A172 (cell line): ENCODE measurements around the gene TRIM39. TPM values are rescaled to one million over a fixed set of nuclear protein-coding genes. Genes with fewer than 3 reads are reported as not detected.

Experiments
- DNase-seq: peaks from one replicate; pipeline ENCODE4 v3.0.0-alpha.2; 2015; ENCODE audit warnings: low spot score
- total RNA-seq: library from RNA; depleted of rRNA; stranded (reverse); fragments of >200 nt; shearing (Covaris generic); gene quantifications from 2 replicates; pipeline ENCODE4 v1.2.3, GENCODE V29; 2014

Gene TRIM39
- total RNA-seq, 1 experiment from 2014 or later, result 24.0 TPM

DNA sequence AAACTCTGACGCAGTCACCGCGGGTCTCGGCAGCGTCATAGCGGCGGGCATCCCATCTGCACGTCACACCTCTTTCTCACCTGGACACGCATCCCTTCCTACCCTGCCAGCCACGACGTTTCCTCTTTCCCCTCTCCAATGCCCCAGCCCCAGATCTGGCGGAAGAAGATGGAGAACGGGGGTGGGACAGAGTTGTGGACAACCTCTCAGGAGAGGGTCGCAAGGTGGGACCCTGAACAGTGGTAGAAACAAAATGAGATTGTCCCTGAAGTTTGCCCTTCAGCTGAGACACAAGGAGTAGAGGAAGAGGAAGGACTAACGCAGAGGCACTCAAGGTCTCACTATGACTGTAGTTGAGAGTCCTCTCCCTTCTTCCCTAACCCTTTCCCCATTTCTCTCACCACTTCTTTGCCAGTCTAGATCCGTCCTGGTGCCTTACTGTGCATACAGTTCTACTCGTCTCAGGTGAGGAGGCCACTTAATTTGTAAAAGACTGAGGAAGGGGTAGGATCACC is 562 bp downstream of the TRIM39 start:
- peak; percentile 50 for DNase-seq

GRCh38 chr6:30328397-30328796 is 1.7 kb downstream of the TRIM39 start:
- DNase-seq, result no peak

GRCh38 chr6:30329331-30329730 is 2.6 kb downstream of the TRIM39 start:
- no peak for DNase-seq

DNA sequence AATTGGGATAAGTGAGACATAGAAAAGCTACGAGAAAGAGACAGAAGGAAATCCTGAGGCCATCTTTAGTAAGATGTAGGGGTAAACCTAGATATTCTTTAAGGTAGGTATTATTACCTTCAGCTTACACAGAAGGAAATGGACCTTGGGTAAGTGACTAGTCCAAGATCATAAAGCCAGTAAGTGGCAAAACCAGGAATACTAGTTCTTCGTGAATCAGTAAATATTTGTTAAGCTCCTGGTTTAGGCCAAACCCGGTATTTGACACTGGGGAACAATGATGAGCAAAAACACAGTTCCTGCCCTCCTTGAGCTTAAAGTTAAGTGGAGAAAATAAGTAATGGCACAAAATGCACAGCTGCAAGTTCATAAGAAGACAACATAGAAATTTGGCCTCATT is 5.3 kb downstream of the TRIM39 start:
- DNase-seq, result no peak

- DNase-seq, result peak; percentile 14
Observed at GRCh38 chr6:30334075-30334783, 7.5 kb downstream of the TRIM39 start.

GRCh38 chr6:30340589-30341054 is 13.9 kb downstream of the TRIM39 start:
- DNase-seq, result no peak

DNA sequence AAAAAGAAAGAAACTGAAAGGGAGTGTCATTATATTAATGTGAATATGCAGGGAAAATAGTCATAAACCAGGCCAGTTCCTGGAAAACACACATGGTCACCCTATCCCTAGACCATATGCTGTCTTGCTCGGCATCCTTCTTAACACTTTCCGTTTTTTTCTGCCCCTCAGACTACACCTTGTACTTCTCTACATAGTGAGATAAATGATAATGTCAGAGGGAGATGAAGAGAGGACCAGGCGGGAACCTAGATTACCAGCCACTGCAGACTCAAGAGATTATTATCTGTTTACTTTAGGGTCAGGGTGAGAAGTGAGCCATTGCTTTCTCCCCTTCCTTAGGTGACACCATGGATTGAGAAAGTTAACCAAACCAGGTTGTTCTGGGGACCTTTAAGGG is 14.5 kb downstream of the TRIM39 start:
- DNase-seq, result no peak

DNA sequence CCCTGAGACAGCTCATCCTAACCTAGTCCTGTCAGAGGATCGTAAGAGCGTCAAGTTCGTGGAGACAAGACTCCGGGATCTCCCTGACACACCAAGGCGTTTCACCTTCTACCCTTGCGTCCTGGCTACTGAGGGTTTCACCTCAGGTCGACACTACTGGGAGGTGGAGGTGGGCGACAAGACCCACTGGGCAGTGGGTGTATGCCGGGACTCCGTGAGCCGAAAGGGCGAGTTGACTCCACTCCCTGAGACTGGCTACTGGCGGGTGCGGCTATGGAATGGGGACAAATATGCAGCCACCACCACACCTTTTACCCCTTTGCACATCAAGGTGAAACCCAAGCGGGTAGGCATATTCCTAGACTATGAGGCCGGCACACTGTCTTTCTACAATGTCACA is 15.0 kb downstream of the TRIM39 start:
- no peak for DNase-seq

- no peak for DNase-seq
Observed at GRCh38 chr6:30344191-30344867, 17.6 kb downstream of the TRIM39 start.

DNA sequence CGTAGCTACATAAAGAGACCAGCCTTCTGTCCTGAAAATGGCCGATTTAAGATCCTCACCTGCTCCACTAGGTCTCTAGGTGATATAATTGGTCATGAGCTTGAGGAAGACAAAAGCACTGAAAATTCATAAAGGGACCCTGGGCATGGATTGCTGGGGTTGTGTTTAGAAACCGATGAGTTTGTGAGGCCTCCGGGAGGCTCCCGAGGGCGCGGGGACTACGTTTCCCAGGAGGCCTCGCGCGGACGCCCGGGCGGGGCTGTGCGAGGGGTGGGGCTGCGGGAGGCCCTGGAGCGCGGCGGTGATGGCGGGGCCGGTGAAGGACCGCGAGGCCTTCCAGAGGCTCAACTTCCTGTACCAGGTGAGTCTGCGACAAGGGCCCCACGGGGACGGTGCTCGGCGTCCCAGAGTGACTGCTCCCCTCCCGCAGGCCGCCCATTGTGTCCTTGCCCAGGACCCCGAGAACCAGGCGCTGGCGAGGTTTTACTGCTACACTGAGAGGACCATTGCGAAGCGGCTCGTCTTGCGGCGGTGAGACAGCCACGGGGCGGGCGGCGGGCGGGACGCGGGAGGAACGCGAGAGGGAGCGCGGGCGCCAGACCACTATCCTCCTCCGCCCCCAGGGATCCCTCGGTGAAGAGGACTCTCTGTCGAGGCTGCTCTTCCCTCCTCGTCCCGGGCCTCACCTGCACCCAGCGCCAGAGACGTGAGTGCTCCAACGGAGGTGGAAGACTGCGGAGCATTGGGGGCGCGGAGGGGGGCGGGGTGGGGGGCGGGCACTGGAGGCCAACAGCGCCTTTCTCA is 18.3 kb downstream of the TRIM39 start, which contains the start of gene RPP21:
Gene RPP21, plus strand, starts transcription at position 289 of the 804 bp plus-strand sequence. Its CDS starts 16 bp downstream, at position 305.
- DNase-seq, result peak; percentile 58

DNA sequence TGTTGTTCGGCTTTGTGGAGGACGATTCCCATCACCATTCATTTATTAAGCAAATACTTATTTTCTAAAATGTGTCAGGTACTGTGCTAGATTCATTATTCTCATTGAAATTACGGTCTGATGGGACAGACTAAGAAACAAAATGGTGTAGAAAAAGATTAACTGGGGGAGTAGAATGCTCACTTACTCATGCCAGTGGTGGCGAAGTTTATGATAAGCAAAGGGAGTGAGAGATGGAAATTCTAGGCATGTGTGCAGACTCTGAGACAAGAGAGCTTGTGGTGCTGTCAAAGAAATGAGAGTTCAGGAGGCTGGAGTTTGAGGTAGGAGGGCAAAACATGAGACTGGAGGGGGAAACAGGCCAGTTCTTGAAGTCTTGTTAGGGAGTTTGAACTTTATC is 19.1 kb downstream of the TRIM39 start:
- DNase-seq, result no peak

GRCh38 chr6:30348957-30349356 is 22.2 kb downstream of the TRIM39 start:
- DNase-seq, result no peak

DNA sequence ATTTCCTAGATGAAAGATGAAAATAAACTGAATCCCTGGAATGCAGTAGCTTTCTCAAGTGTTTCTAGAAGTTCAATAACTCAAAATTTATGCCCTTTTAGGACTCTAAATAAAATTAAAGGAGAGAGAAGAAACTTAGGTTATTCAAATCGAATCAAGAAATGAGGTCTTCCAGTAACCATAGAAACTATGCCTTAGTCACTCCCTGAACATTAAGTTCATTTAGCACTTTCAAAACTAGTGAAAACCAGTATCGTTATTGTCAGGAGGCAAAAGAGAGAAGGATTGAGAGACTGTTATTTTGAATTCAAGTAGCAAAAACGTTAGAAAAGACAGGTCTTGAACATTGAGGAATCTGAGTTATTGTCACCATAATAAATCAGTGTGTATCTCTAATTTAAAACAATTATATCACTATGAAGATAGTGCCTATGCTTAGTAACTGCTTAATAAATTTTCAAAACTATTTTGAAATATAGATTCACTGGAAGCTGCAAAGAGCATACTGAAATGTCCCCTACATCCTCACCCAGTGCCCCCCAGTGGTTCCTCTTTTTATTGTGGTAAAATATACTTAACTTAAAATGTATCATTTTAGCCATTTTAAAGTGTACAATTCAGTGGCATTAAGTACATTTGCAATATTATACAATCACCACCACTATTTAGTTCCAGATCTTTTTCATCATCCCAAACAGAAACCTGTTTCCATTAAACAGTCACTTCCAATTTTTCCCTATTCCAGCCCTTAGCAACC is 22.9 kb downstream of the TRIM39 start:
- no peak for DNase-seq

GRCh38 chr6:30350524-30350923 is 23.8 kb downstream of the TRIM39 start:
- no peak for DNase-seq

- no peak for DNase-seq
Observed at GRCh38 chr6:30352550-30352949, 25.8 kb downstream of the TRIM39 start.

GRCh38 chr6:30355281-30355680 is 28.6 kb downstream of the TRIM39 start:
- DNase-seq, result no peak

DNA sequence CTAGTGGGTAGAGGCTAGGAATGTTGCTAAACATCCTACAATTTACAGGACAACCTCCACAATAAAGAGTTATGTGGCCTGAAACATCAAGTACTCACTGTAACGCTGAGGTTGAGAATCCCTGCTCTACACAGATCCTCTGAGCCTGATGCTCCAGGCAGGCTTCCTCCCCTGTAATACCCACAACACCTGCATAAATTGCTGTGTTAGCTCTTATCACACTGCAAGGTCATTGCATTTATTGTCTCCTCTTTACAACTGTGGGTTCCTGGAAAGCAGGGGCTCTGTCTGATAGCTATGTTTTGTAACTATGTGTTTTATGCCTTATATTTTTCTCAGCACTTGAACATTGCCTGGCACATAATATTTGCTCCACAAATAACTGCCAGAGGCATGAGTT is 29.8 kb downstream of the TRIM39 start:
- DNase-seq, result no peak

GRCh38 chr6:30357678-30358540 is 31.2 kb downstream of the TRIM39 start:
- DNase-seq, result peak; percentile 54

DNA sequence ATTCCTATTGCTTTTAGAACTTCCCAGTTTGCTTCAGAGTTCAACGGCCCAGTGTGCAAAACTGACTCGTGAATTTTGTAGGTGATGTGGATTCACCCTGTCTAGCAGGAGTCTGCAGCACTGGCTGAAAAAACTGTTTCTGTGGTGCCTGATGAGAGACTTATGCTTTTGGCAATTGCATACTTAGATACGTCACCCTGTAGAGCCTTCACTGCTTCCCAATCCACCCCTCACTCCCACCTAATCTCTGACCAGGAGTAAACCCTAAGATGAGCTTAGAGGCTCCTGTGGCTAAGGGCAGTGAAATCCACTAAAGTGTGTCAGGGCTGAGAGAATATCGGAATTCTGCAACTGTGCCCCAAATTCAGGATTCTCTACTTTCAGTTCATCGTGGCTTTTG is 32.5 kb downstream of the TRIM39 start:
- no peak for DNase-seq

GRCh38 chr6:30360139-30360538 is 33.4 kb downstream of the TRIM39 start:
- DNase-seq, result no peak
